Parathyroid adenoma (tissue), 2 donors: ENCODE data around the gene SLC39A11.

Experiments used
- H2AFZ ChIP-seq: fragments of 300-600 bp; sonication (generic); one replicate; pipeline ENCODE4 v1.7.0; 2017; ENCODE audit warnings: antibody characterized with exemption, mild to moderate bottlenecking
- H3K27ac ChIP-seq: fragments of 300-600 bp; sonication (generic); one replicate; pipeline ENCODE4 v1.7.0; 2017
- H3K27me3 ChIP-seq: fragments of 300-600 bp; sonication (generic); one replicate; pipeline ENCODE4 v1.7.0; 2017; ENCODE audit warnings: low read length; ENCODE audit not compliant: control insufficient read depth, insufficient read depth
- H3K36me3 ChIP-seq: fragments of 300-600 bp; sonication (generic); one replicate; pipeline ENCODE4 v1.7.0; 2017; ENCODE audit warnings: low read length; ENCODE audit not compliant: control insufficient read depth, insufficient read depth
- H3K4me1 ChIP-seq: fragments of 300-600 bp; sonication (generic); one replicate; pipeline ENCODE4 v1.7.0; 2017; ENCODE audit warnings: control low read depth
- H3K4me2 ChIP-seq: fragments of 300-600 bp; sonication (generic); one replicate; pipeline ENCODE4 v1.7.0; 2017; ENCODE audit warnings: low read length
- H3K4me3 ChIP-seq: fragments of 300-600 bp; sonication (generic); one replicate; pipeline ENCODE4 v1.7.0; 2017; ENCODE audit warnings: low read depth, low read length
- H3K79me2 ChIP-seq: fragments of 300-600 bp; sonication (generic); one replicate; pipeline ENCODE4 v1.7.0; 2017; ENCODE audit warnings: control low read depth
- H3K9ac ChIP-seq: fragments of 300-600 bp; sonication (generic); one replicate; pipeline ENCODE4 v1.7.0; 2017; ENCODE audit warnings: mild to moderate bottlenecking
- H3K9me3 ChIP-seq: fragments of 300-600 bp; sonication (generic); one replicate; pipeline ENCODE4 v1.7.0; 2017; ENCODE audit warnings: low read length; ENCODE audit not compliant: control insufficient read depth
- CTCF ChIP-seq: fragments of 300-600 bp; sonication (generic); IDR thresholded peaks from one replicate; pipeline ENCODE4 v1.7.0; 2017; ENCODE audit warnings: antibody characterized with exemption, mild to moderate bottlenecking
- donor health status: primary hyperparathyroidism.

SLC39A11 gene

GRCh38 chr17:73039282-73039681, 53.2 kb downstream of the SLC39A11 start:
- H3K27me3 ChIP-seq: no peaks in the 10 kb centered on the region

GRCh38 chr17:73031472-73031871, 61.0 kb downstream of the SLC39A11 start:
- H3K4me1 ChIP-seq: no peaks in the 10 kb centered on the region
- H2AFZ ChIP-seq: no peak overlapping the region
- H3K9me3 ChIP-seq: no peaks in the 10 kb centered on the region
- H3K4me3 ChIP-seq: no peak overlapping the region
- H3K27ac ChIP-seq: no peak overlapping the region
- H3K36me3 ChIP-seq: no peaks in the 10 kb centered on the region
- no peaks in the 10 kb centered on the region for H3K79me2 ChIP-seq
- H3K4me2 ChIP-seq: no peak overlapping the region
- H3K27me3 ChIP-seq: no peaks in the 10 kb centered on the region
- H3K9ac ChIP-seq: no peak overlapping the region
- no peak for TF ChIP-seq CTCF

More at GRCh38 chr17:73039282-73039681, 53.2 kb downstream of the SLC39A11 start:
- H3K4me1 ChIP-seq: no peaks in the 10 kb centered on the region
- no peaks in the 10 kb centered on the region for H3K79me2 ChIP-seq
- H3K4me2 ChIP-seq: no peak overlapping the region
- no peaks in the 10 kb centered on the region for H3K36me3 ChIP-seq
- H2AFZ ChIP-seq: no peak overlapping the region
- H3K9ac ChIP-seq: no peak overlapping the region
- H3K9me3 ChIP-seq: no peaks in the 10 kb centered on the region
- no peak overlapping the region for H3K27ac ChIP-seq
- TF ChIP-seq CTCF: no peak
- H3K4me3 ChIP-seq: no peak overlapping the region

- Histone ChIP-seq H3K36me3 (no peaks in the 10 kb centered on the region), H3K4me2 (no peak overlapping the region), H3K9me3 (no peaks in the 10 kb centered on the region), H3K79me2 (no peaks in the 10 kb centered on the region), H2AFZ (no peak overlapping the region), H3K9ac (no peak overlapping the region), H3K4me1 (no peaks in the 10 kb centered on the region), H3K27me3 (no peaks in the 10 kb centered on the region), H3K27ac (no peak overlapping the region), H3K4me3 (no peak overlapping the region)
- TF ChIP-seq CTCF: no peak
Observed at GRCh38 chr17:73030995-73031394, 61.5 kb downstream of the SLC39A11 start.

- Histone ChIP-seq H3K27ac (no peak overlapping the region), H3K36me3 (no peaks in the 10 kb centered on the region), H3K9me3 (no peaks in the 10 kb centered on the region), H3K4me1 (no peaks in the 10 kb centered on the region), H3K27me3 (no peaks in the 10 kb centered on the region), H3K4me3 (no peak overlapping the region), H3K9ac (no peak overlapping the region), H2AFZ (no peak overlapping the region), H3K4me2 (no peak overlapping the region), H3K79me2 (no peaks in the 10 kb centered on the region)
- no peak for TF ChIP-seq CTCF
Observed at GRCh38 chr17:73030501-73030921, 62.0 kb downstream of the SLC39A11 start.

- Histone ChIP-seq H3K4me1 (no peaks in the 10 kb centered on the region), H3K4me3 (no peak overlapping the region), H3K27me3 (no peaks in the 10 kb centered on the region), H3K9me3 (no peaks in the 10 kb centered on the region), H3K27ac (no peak overlapping the region), H3K4me2 (no peak overlapping the region), H3K79me2 (no peaks in the 10 kb centered on the region), H3K9ac (no peak overlapping the region), H3K36me3 (no peaks in the 10 kb centered on the region), H2AFZ (no peak overlapping the region)
- TF ChIP-seq CTCF: no peak
Observed at GRCh38 chr17:73029991-73030390, 62.5 kb downstream of the SLC39A11 start.
